ENCODE data around the gene LRRC51.

Gene LRRC51

GRCh38 chr11:72102162-72102561 is 21.5 kb downstream of the LRRC51 start:
- TF ChIP-seq MYC (IDR thresholded peaks at IDR 0.05; ENCODE audit: low read depth, low read length) (no peak), POLR2A (IDR thresholded peaks at IDR 0.05; ENCODE audit: extremely low read depth, insufficient read length) (no peak)
- TF ChIP-seq, protein P1, sequence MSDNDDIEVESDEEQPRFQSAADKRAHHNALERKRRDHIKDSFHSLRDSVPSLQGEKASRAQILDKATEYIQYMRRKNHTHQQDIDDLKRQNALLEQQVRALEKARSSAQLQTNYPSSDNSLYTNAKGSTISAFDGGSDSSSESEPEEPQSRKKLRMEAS (IDR thresholded peaks at IDR 0.05; ENCODE audit: low read depth, low read length) = no peak
- TF ChIP-seq, protein P2, sequence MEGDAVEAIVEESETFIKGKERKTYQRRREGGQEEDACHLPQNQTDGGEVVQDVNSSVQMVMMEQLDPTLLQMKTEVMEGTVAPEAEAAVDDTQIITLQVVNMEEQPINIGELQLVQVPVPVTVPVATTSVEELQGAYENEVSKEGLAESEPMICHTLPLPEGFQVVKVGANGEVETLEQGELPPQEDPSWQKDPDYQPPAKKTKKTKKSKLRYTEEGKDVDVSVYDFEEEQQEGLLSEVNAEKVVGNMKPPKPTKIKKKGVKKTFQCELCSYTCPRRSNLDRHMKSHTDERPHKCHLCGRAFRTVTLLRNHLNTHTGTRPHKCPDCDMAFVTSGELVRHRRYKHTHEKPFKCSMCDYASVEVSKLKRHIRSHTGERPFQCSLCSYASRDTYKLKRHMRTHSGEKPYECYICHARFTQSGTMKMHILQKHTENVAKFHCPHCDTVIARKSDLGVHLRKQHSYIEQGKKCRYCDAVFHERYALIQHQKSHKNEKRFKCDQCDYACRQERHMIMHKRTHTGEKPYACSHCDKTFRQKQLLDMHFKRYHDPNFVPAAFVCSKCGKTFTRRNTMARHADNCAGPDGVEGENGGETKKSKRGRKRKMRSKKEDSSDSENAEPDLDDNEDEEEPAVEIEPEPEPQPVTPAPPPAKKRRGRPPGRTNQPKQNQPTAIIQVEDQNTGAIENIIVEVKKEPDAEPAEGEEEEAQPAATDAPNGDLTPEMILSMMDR (IDR thresholded peaks at IDR 0.05; ENCODE audit: low read depth, low read length) = no peak
- peak overlapping the region; percentile 90 for H3K4me3 ChIP-seq (ENCODE audit: low read depth, low read length)
- DNase-seq (ENCODE audit: low read depth) = no peak

GRCh38 chr11:72102631-72102945 is 21.9 kb downstream of the LRRC51 start:
- H3K4me3 ChIP-seq (ENCODE audit: low read depth, low read length) = peak overlapping the region; percentile 90
- no peak for DNase-seq (ENCODE audit: low read depth)

DNA sequence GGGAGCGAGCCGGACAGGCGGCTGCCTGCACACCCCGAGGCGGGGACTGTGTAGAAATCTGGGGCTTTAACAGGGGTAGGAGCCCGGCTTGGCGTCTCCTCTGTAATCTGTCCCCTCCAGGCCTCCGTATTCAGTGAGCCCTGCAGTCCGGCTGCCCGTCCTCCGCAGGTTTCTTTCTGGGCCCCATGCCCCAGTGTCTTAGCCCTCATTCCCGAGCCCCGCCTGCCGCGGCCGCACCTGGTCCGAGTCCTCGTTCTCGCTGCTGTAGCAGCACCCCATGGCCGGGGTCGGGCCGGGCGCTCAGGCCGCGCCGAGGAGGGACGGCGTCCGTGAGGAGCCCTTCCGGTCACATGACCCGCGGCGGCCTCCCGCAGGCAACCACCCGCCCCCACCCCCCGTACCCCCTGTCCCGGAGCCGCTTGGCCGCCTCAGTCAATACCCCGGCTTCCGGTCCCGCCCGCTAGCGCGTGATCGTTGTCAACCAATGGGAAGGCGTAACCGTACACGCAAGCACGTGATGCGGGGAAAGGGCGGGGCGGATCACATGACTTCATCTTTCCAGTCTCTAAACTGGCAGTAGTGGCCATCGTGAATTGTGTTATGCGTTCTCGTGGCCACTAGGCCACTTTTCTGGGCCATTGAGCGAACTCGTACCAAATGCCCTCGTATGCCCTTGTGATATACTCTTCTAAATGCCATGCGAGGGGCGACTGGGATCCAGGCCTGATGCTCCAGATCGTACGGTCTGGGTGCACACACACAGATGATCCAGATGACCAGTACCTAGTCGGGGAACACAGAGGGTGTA is 22.5 kb downstream of the LRRC51 start, which contains the start of gene LAMTOR1:
Gene LAMTOR1 (minus strand): TSS at position 352 of the 808 bp plus-strand sequence. CDS start 73 bp downstream, at position 279.
- H3K4me3 ChIP-seq (ENCODE audit: low read depth, low read length) = peak within 1 kb of the TSS; percentile 90
- DNase-seq (ENCODE audit: low read depth) = peak; percentile 100
- TF ChIP-seq POLR2A (IDR thresholded peaks at IDR 0.05; ENCODE audit: extremely low read depth, insufficient read length) = peak; percentile 82
- TF ChIP-seq, protein P2 (IDR thresholded peaks at IDR 0.05; ENCODE audit: low read depth, low read length) = peak; percentile 48
- TF ChIP-seq MYC (IDR thresholded peaks at IDR 0.05; ENCODE audit: low read depth, low read length) = no peak; the same call in 1 of the 2 replicates
- TF ChIP-seq, protein P1 (IDR thresholded peaks at IDR 0.05; ENCODE audit: low read depth, low read length) = peak; percentile 100

More at GRCh38 chr11:72102631-72102945, 21.9 kb downstream of the LRRC51 start:
- TF ChIP-seq, protein P1 (IDR thresholded peaks at IDR 0.05; ENCODE audit: low read depth, low read length) = no peak
- TF ChIP-seq MYC (IDR thresholded peaks at IDR 0.05; ENCODE audit: low read depth, low read length) = peak; percentile 39; the same call in 1 of the 2 replicates

GRCh38 chr11:72103754-72104167 is 23.1 kb downstream of the LRRC51 start:
- TF ChIP-seq POLR2A (IDR thresholded peaks at IDR 0.05; ENCODE audit: extremely low read depth, insufficient read length) (no peak), MYC (IDR thresholded peaks at IDR 0.05; ENCODE audit: low read depth, low read length) (no peak)
- TF ChIP-seq, protein P2 (IDR thresholded peaks at IDR 0.05; ENCODE audit: low read depth, low read length) = no peak
- TF ChIP-seq, protein P1 (IDR thresholded peaks at IDR 0.05; ENCODE audit: low read depth, low read length) = no peak
- peak overlapping the region; percentile 48 for H3K4me3 ChIP-seq (ENCODE audit: low read depth, low read length)
- no peak for DNase-seq (ENCODE audit: low read depth)

DNA sequence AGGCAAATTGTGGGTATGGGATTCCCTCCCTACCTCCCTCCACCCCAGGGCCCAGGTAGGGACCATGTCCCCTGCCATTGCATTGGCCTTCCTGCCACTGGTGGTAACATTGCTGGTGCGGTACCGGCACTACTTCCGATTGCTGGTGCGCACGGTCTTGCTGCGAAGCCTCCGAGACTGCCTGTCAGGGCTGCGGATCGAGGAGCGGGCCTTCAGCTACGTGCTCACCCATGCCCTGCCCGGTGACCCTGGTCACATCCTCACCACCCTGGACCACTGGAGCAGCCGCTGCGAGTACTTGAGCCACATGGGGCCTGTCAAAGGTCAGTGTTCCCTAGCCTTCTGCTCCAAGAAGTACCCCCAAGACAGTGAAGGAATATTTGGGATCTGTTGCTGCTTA is 25.2 kb downstream of the LRRC51 start, which contains the start of gene TOMT:
Gene TOMT (plus strand): TSS at position 37 of the 400 bp plus-strand sequence. CDS start 28 bp downstream, at position 65.
- TF ChIP-seq, protein P1 (IDR thresholded peaks at IDR 0.05; ENCODE audit: low read depth, low read length) = no peak
- TF ChIP-seq POLR2A (IDR thresholded peaks at IDR 0.05; ENCODE audit: extremely low read depth, insufficient read length) (no peak), MYC (IDR thresholded peaks at IDR 0.05; ENCODE audit: low read depth, low read length) (no peak)
- TF ChIP-seq, protein P2 (IDR thresholded peaks at IDR 0.05; ENCODE audit: low read depth, low read length) = no peak
- H3K4me3 ChIP-seq (ENCODE audit: low read depth, low read length) = no peak within 1 kb of the TSS
- no peak for DNase-seq (ENCODE audit: low read depth)

Data from NB4 (cell line).